Left ventricle myocardium inferior (tissue), 1 donor: ENCODE results near the gene RPL31. TPM values are rescaled to one million over a fixed set of nuclear protein-coding genes. Genes with fewer than 3 reads are reported as not detected.

ENCODE experiments used
- DNase-seq: peaks from one replicate; pipeline ENCODE4 v3.0.0-alpha.2; 2020
- H3K27ac ChIP-seq: fragments of 200-600 bp; replicated peaks from 2 replicates; pipeline ENCODE4 v1.8.0; 2021
- H3K27me3 ChIP-seq: fragments of 200-600 bp; 2 replicates; pipeline ENCODE4 v1.8.0; 2021; ENCODE audit warnings: low read depth
- H3K36me3 ChIP-seq: fragments of 200-600 bp; 2 replicates; pipeline ENCODE4 v1.8.0; 2021
- H3K4me1 ChIP-seq: fragments of 200-600 bp; 2 replicates; pipeline ENCODE4 v1.8.0; 2021
- H3K4me3 ChIP-seq: fragments of 200-600 bp; 2 replicates; pipeline ENCODE4 v1.8.0; 2021; ENCODE audit warnings: mild to moderate bottlenecking, moderate library complexity
- H3K9me3 ChIP-seq: fragments of 200-600 bp; replicated peaks from 2 replicates; pipeline ENCODE4 v1.8.0; 2021
- CTCF ChIP-seq: fragments of 200-600 bp; IDR thresholded peaks from 2 replicates; pipeline ENCODE4 v1.8.0; 2021; ENCODE audit warnings: antibody characterized with exemption, mild to moderate bottlenecking, borderline replicate concordance
- intact Hi-C: fragments of 100-400 bp; cut with micrococcal nuclease; formaldehyde crosslinking; loops from one replicate; pipeline ENCODE4 v1.11.0; 2022
- total RNA-seq: library from RNA; stranded (reverse); fragmentation: NEBNext Ultra II Directional; extraction: Animal tissue kit (Norgen Biotek cat#: 25700); gene quantifications from one replicate; pipeline ENCODE4 v1.2.1, GENCODE V29; 2021
- donor health status: DM: no; HTN: yes; CAD: no; lungs with severe emphysema.

The RPL31 gene
- total RNA-seq, 1 donor from 2014 or later, result 803 TPM

- no peak overlapping the region for H3K27ac ChIP-seq
- TF ChIP-seq CTCF, result no peak
- DNase-seq, result no peak
- intact Hi-C loops, result no loop called here
- no peak overlapping the region for H3K4me3 ChIP-seq
- H3K4me1 ChIP-seq, result peaks cover 14% of the 10 kb centered on the region
- no peaks in the 10 kb centered on the region for H3K27me3 ChIP-seq
- H3K36me3 ChIP-seq, result peaks cover 87% of the 10 kb centered on the region
- no peaks in the 10 kb centered on the region for H3K9me3 ChIP-seq
Measured at GRCh38 chr2:101026923-101027469, 24.9 kb downstream of the RPL31 start.

- no peak for DNase-seq
- Histone ChIP-seq H3K4me1 (peaks cover 14% of the 10 kb centered on the region), H3K27me3 (no peaks in the 10 kb centered on the region), H3K36me3 (peaks cover 92% of the 10 kb centered on the region), H3K27ac (no peak overlapping the region), H3K9me3 (no peaks in the 10 kb centered on the region), H3K4me3 (no peak overlapping the region)
- no peak for TF ChIP-seq CTCF
- intact Hi-C loops, result no loop called here
Measured at GRCh38 chr2:101027852-101028251, 25.8 kb downstream of the RPL31 start.

GRCh38 chr2:101030866-101031554, 28.9 kb downstream of the RPL31 start:
- peak overlapping the region; percentile 66 for H3K27ac ChIP-seq

GRCh38 chr2:101032084-101032776, 30.1 kb downstream of the RPL31 start:
- no peak for DNase-seq
- H3K4me3 ChIP-seq, result no peak overlapping the region
- peak overlapping the region; percentile 66 for H3K27ac ChIP-seq
- intact Hi-C loops, result no loop called here
- TF ChIP-seq CTCF, result no peak
- H3K27me3 ChIP-seq, result no peaks in the 10 kb centered on the region
- peaks cover 95% of the 10 kb centered on the region for H3K36me3 ChIP-seq
- peaks cover 14% of the 10 kb centered on the region for H3K4me1 ChIP-seq
- H3K9me3 ChIP-seq, result no peaks in the 10 kb centered on the region

More at GRCh38 chr2:101030866-101031554, 28.9 kb downstream of the RPL31 start:
- intact Hi-C loops, result no loop called here
- peaks cover 14% of the 10 kb centered on the region for H3K4me1 ChIP-seq
- no peaks in the 10 kb centered on the region for H3K27me3 ChIP-seq
- H3K36me3 ChIP-seq, result peaks cover 95% of the 10 kb centered on the region
- no peak for DNase-seq
- H3K9me3 ChIP-seq, result no peaks in the 10 kb centered on the region
- H3K4me3 ChIP-seq, result no peak overlapping the region
- peak; percentile 46 for TF ChIP-seq CTCF

GRCh38 chr2:101036562-101036961, 34.5 kb downstream of the RPL31 start:
- intact Hi-C loops, result loop anchor here (5.0 kb wide), 1 partner anchor 116 kb away; the partner anchor contains the start of gene TBC1D8
- TF ChIP-seq CTCF, result peak; percentile 57
- Histone ChIP-seq H3K9me3 (no peaks in the 10 kb centered on the region), H3K27me3 (no peaks in the 10 kb centered on the region), H3K4me3 (no peak overlapping the region), H3K36me3 (peaks cover 89% of the 10 kb centered on the region), H3K4me1 (peaks cover 16% of the 10 kb centered on the region), H3K27ac (no peak overlapping the region)
- no peak for DNase-seq
